Adrenal gland (tissue), 12 donors: ENCODE results near the gene MLN. TPM values are rescaled to one million over a fixed set of nuclear protein-coding genes. Genes with fewer than 3 reads are reported as not detected.

Experiments
- DNase-seq, 7 donors: peaks; one replicate each; pipeline ENCODE4 v3.0.0-alpha.2; 2019 to 2020
- H3K27ac ChIP-seq, 5 donors: fragments of 200-600 bp; sonication (generic) in 4 of 5; 1 replicate in 3 of 5; 2 replicates in 2 of 5; pipeline versions ENCODE4 v1.5.1 to v1.8.0; 2016 to 2020; ENCODE audit warnings: mild to moderate bottlenecking in 1 of 5
- H3K27me3 ChIP-seq: fragments of 200-600 bp; 2 replicates; pipeline ENCODE4 v1.8.0; 2021
- H3K36me3 ChIP-seq, 2 donors: fragments of 200-600 bp; replicated peaks in 1 of 2; 1 replicate in 1 of 2; 2 replicates in 1 of 2; pipeline versions ENCODE4 v1.5.1 to v1.8.0; 2018 to 2022
- H3K4me1 ChIP-seq, 2 donors: fragments of 200-600 bp; replicated peaks in 1 of 2; 1 replicate in 1 of 2; 2 replicates in 1 of 2; pipeline versions ENCODE4 v1.5.1 to v1.8.0; 2018 to 2021
- H3K4me3 ChIP-seq, 4 donors: fragments of 200-600 bp; sonication (generic) in 3 of 4; one replicate each; pipeline ENCODE4 v1.5.1; 2016 to 2018
- H3K9me3 ChIP-seq, 3 donors: fragments of 200-600 bp; sonication (generic) in 1 of 3; replicated peaks in 1 of 3; 1 replicate in 2 of 3; 2 replicates in 1 of 3; pipeline versions ENCODE4 v1.5.1 to v1.8.0; 2016 to 2021
- CTCF ChIP-seq, 6 experiments: fragments of 450-650 bp in 4 of 6; fragments of 200-600 bp in 2 of 6; sonication (generic) in 1 of 6; IDR thresholded peaks; 1 replicate in 5 of 6; 2 replicates in 1 of 6; pipeline versions ENCODE4 v1.5.1 to v1.8.0; 2016 to 2021; ENCODE audit warnings: antibody characterized with exemption in 6 of 6, mild to moderate bottlenecking in 2 of 6, moderate library complexity in 1 of 6
- POLR2A ChIP-seq, 2 donors: fragments of 450-650 bp; IDR thresholded peaks; one replicate each; pipeline ENCODE4 v1.6.1; 2017; ENCODE audit warnings: antibody characterized with exemption in 2 of 2, mild to moderate bottlenecking in 2 of 2, moderate library complexity in 1 of 2
- WGBS, 4 donors: extraction: QIAGEN DNeasy Blood & Tissue Kit in 2 of 4; methylation state at CpG; one replicate each; pipeline versions ENCODE4 v1.1.5 to v1.1.7; 2013 to 2017; 5-methylcytosine and 5-hydroxymethylcytosine counted together
- intact Hi-C, 2 donors: fragments of 100-400 bp; cut with DNase I; formaldehyde crosslinking; loops; one replicate each; pipeline versions ENCODE4 v1.14.1 to v1.15.0; 2022 to 2023
- polyA plus RNA-seq, 3 donors: library from polyadenylated mRNA; stranded (reverse); fragments of 200-250 nt in 2 of 3; fragments of 350-450 nt in 1 of 3; fragmentation: Illumina TruSeq in 1 of 3; extraction: RNeasy Lipid Tissue Mini Kit (QIAGEN cat#74804) in 1 of 3; gene quantifications; one replicate each; pipeline ENCODE4 v1.2.3, GENCODE V29; 2013 to 2014
- total RNA-seq, 9 donors: library from RNA; depleted of rRNA in 4 of 9; stranded (reverse); fragments of >200 nt in 4 of 9; fragments of 120-200 nt in 1 of 9; fragmentation: NEBNext Ultra II Directional in 1 of 9; extraction: Animal tissue kit (Norgen Biotek cat#: 25700) in 1 of 9; gene quantifications; one replicate each; pipeline versions ENCODE4 v1.1.0 to v1.2.4, GENCODE V29; 2013 to 2023
- donor health status: healthy with polysubstance abuse.
- donor health status: Bipolar disorder and iron deficiency.
- donor health status: DM: yes; HTN: yes; CAD: no.
- donor health status: DM: no; HTN: no; CAD: no.
- donor health status: DM: no; HTN: no; CAD: no.
- donor health status: DM: yes; HTN: yes; CAD: no.

The MLN gene
- total and polyA plus RNA-seq, 12 donors = not detected

- Histone ChIP-seq H3K9me3 (no peaks in the 10 kb centered on the region), H3K4me1 (no peaks in the 10 kb centered on the region), H3K36me3 (no peaks in the 10 kb centered on the region), H3K27ac (no peak overlapping the region), H3K4me3 (no peak overlapping the region), H3K27me3 (peaks cover 19% of the 10 kb centered on the region)
- TF ChIP-seq POLR2A (IDR thresholded peaks at IDR 0.05) = no peak
- no peak for TF ChIP-seq CTCF (IDR thresholded peaks at IDR 0.05)
- 45 to 65% (median 49%) methylated on average over 2 of the region's 2 CpGs for WGBS, 4 donors
- intact Hi-C loops = no loop called here
- DNase-seq = no peak
Observed at GRCh38 chr6:33809594-33809993, 5.8 kb upstream of the MLN start.

GRCh38 chr6:33808641-33809180, 4.9 kb upstream of the MLN start:
- intact Hi-C loops = no loop called here
- Histone ChIP-seq H3K9me3 (no peaks in the 10 kb centered on the region), H3K36me3 (no peaks in the 10 kb centered on the region), H3K27me3 (peaks cover 16% of the 10 kb centered on the region), H3K4me1 (no peaks in the 10 kb centered on the region), H3K27ac (no peak overlapping the region), H3K4me3 (no peak overlapping the region)
- WGBS, 4 donors = 48 to 59% (median 54%) methylated on average over 8 of the region's 8 CpGs
- no peak for TF ChIP-seq POLR2A (IDR thresholded peaks at IDR 0.05)
- no peak for TF ChIP-seq CTCF (IDR thresholded peaks at IDR 0.05)
- DNase-seq = no peak

GRCh38 chr6:33807606-33808005, 3.8 kb upstream of the MLN start:
- no peak for TF ChIP-seq POLR2A (IDR thresholded peaks at IDR 0.05)
- TF ChIP-seq CTCF (IDR thresholded peaks at IDR 0.05) = no peak
- no peaks in the 10 kb centered on the region for H3K4me1 ChIP-seq
- intact Hi-C loops = no loop called here
- no peak overlapping the region for H3K27ac ChIP-seq
- 42 to 62% (median 54%) methylated on average over 6 of the region's 6 CpGs for WGBS, 4 donors
- no peak overlapping the region for H3K4me3 ChIP-seq
- H3K36me3 ChIP-seq = no peaks in the 10 kb centered on the region
- no peak for DNase-seq
- H3K27me3 ChIP-seq = peaks cover 16% of the 10 kb centered on the region
- H3K9me3 ChIP-seq = no peaks in the 10 kb centered on the region

- no peak overlapping the region for H3K4me3 ChIP-seq
- WGBS, 4 donors = 70 to 80% (median 73%) methylated on average over 7 to 9 of the region's 9 CpGs
- no peak overlapping the region for H3K27ac ChIP-seq
- intact Hi-C loops = no loop called here
- H3K9me3 ChIP-seq = no peaks in the 10 kb centered on the region
- H3K27me3 ChIP-seq = peaks cover 13% of the 10 kb centered on the region
- H3K36me3 ChIP-seq = no peaks in the 10 kb centered on the region
- TF ChIP-seq CTCF (IDR thresholded peaks at IDR 0.05) (no peak), POLR2A (IDR thresholded peaks at IDR 0.05) (no peak)
- DNase-seq = no peak
- no peaks in the 10 kb centered on the region for H3K4me1 ChIP-seq
Observed at GRCh38 chr6:33806841-33807240, 3.0 kb upstream of the MLN start.
